HCT116 (cell line): ENCODE measurements around the gene CFAP61.

Source experiments
- EGR1 ChIP-seq: IDR thresholded peaks from 2 replicates; pipeline ENCODE4 v1.6.1; 2012; ENCODE audit warnings: low read depth
- EZH2 ChIP-seq: fragments of 200-600 bp; sonication (generic); IDR thresholded peaks from 2 replicates; pipeline ENCODE4 v1.6.1; 2017; ENCODE audit warnings: antibody characterized with exemption, mixed run types
- EZH2phosphoT487 ChIP-seq: fragments of 200-600 bp; IDR thresholded peaks from 2 replicates; pipeline ENCODE4 v1.6.1; 2018; ENCODE audit warnings: antibody characterized with exemption, borderline replicate concordance
- MAX ChIP-seq: IDR thresholded peaks from 2 replicates; pipeline ENCODE4 v1.6.1; 2012
- POLR2A ChIP-seq: IDR thresholded peaks from 2 replicates; pipeline ENCODE4 v1.7.0; 2011; ENCODE audit warnings: borderline replicate concordance; ENCODE audit not compliant: insufficient read depth, insufficient read length; ENCODE audit errors: extremely low read depth
- POLR2AphosphoS5 ChIP-seq: IDR thresholded peaks from 2 replicates; pipeline ENCODE4 v1.6.1; 2011; ENCODE audit warnings: mild to moderate bottlenecking, low read depth, low read length, moderate library complexity
- REST ChIP-seq: IDR thresholded peaks from 2 replicates; pipeline ENCODE4 v1.6.1; 2012; ENCODE audit warnings: low read depth
- SIN3A ChIP-seq: IDR thresholded peaks from 2 replicates; pipeline ENCODE4 v1.6.1; 2012; ENCODE audit warnings: low read depth
- ZBTB33 ChIP-seq: IDR thresholded peaks from 2 replicates; pipeline ENCODE4 v1.6.1; 2011; ENCODE audit warnings: mild to moderate bottlenecking, low read length, moderate library complexity; ENCODE audit not compliant: insufficient replicate concordance; ENCODE audit errors: extremely low read depth
- ZNF274 ChIP-seq: fragments of 200-500 bp; sonication (Bioruptor generic); IDR thresholded peaks from 2 replicates; pipeline ENCODE4 v1.6.1; 2014; ENCODE audit warnings: mild to moderate bottlenecking, low read depth, low read length, inconsistent platforms
- TF ChIP-seq, protein P1 (sequence below), 3 experiments: fragments of 200-600 bp in 1 of 3; sonication (generic) in 1 of 3; IDR thresholded peaks in 2 of 3; conservative IDR thresholded peaks in 1 of 3; 2 replicates each; pipeline ENCODE4 v1.5.1; 2012 to 2017; ENCODE audit warnings: low read depth in 2 of 3, low read length in 2 of 3, antibody characterized with exemption in 1 of 3, borderline replicate concordance in 1 of 3, control low read depth in 1 of 3, mild to moderate bottlenecking in 1 of 3, mixed read lengths in 1 of 3, mixed run types in 1 of 3, moderate library complexity in 1 of 3; ENCODE audit not compliant: insufficient read depth in 1 of 3
- TF ChIP-seq, protein P2 (sequence below): IDR thresholded peaks from 2 replicates; pipeline ENCODE4 v1.6.1; 2012

- TF ChIP-seq, protein P1, sequence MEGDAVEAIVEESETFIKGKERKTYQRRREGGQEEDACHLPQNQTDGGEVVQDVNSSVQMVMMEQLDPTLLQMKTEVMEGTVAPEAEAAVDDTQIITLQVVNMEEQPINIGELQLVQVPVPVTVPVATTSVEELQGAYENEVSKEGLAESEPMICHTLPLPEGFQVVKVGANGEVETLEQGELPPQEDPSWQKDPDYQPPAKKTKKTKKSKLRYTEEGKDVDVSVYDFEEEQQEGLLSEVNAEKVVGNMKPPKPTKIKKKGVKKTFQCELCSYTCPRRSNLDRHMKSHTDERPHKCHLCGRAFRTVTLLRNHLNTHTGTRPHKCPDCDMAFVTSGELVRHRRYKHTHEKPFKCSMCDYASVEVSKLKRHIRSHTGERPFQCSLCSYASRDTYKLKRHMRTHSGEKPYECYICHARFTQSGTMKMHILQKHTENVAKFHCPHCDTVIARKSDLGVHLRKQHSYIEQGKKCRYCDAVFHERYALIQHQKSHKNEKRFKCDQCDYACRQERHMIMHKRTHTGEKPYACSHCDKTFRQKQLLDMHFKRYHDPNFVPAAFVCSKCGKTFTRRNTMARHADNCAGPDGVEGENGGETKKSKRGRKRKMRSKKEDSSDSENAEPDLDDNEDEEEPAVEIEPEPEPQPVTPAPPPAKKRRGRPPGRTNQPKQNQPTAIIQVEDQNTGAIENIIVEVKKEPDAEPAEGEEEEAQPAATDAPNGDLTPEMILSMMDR (IDR thresholded peaks at IDR 0.05 in 2 of 3, conservative IDR thresholded peaks at IDR 0.05 in 1 of 3; ENCODE audit: borderline replicate concordance in 1 of 3, insufficient read depth in 1 of 3, low read depth in 2 of 3, low read length in 2 of 3), result no peak
- TF ChIP-seq EGR1, result no peak
- no peak for TF ChIP-seq REST
- TF ChIP-seq POLR2AphosphoS5, result no peak
- TF ChIP-seq, protein P2, sequence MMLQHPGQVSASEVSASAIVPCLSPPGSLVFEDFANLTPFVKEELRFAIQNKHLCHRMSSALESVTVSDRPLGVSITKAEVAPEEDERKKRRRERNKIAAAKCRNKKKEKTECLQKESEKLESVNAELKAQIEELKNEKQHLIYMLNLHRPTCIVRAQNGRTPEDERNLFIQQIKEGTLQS, result no peak
- no peak for TF ChIP-seq ZBTB33
- no peak for TF ChIP-seq ZNF274
- no peak for TF ChIP-seq SIN3A
- TF ChIP-seq EZH2phosphoT487, result no peak
- no peak for TF ChIP-seq EZH2
- no peak for TF ChIP-seq POLR2A
- no peak for TF ChIP-seq MAX
These were observed 279.5 kb downstream of the CFAP61 start for GRCh38 chr20:20331817-20332216.
